C4-2B (cell line): ENCODE measurements around the gene CIDEB.

Experiments
- H3K27ac ChIP-seq: fragments of 450-650 bp; 2 replicates; pipeline ENCODE4 v1.5.1; 2017
- ZFX ChIP-seq: fragments of 450-650 bp; IDR thresholded peaks from 2 replicates; pipeline ENCODE4 v1.6.1; 2017
- TF ChIP-seq, protein P1 (sequence below): fragments of 450-650 bp; conservative IDR thresholded peaks from 2 replicates; pipeline ENCODE4 v1.5.1; 2017; ENCODE audit warnings: mild to moderate bottlenecking

The CIDEB gene

DNA sequence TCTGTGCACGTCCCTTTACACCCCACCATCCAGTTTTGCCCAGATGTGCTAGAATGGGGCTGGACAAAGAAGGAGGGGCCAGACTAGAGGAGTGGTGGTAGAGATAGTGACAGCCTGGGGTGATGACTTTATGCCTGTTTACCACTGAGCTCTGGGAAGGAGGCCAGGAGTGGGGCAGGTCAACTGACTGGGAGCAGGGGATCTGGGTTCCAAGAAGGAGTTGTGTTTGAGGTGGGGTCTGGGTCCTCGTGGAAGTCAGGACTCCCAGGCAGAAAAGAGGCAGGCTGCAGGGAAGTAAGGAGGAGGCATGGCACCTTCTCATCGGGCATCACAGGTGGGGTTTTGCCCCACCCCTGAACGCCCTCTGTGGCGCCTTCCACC lies 2.5 kb upstream of the CIDEB start:
- no peak for TF ChIP-seq ZFX
- TF ChIP-seq, protein P1, sequence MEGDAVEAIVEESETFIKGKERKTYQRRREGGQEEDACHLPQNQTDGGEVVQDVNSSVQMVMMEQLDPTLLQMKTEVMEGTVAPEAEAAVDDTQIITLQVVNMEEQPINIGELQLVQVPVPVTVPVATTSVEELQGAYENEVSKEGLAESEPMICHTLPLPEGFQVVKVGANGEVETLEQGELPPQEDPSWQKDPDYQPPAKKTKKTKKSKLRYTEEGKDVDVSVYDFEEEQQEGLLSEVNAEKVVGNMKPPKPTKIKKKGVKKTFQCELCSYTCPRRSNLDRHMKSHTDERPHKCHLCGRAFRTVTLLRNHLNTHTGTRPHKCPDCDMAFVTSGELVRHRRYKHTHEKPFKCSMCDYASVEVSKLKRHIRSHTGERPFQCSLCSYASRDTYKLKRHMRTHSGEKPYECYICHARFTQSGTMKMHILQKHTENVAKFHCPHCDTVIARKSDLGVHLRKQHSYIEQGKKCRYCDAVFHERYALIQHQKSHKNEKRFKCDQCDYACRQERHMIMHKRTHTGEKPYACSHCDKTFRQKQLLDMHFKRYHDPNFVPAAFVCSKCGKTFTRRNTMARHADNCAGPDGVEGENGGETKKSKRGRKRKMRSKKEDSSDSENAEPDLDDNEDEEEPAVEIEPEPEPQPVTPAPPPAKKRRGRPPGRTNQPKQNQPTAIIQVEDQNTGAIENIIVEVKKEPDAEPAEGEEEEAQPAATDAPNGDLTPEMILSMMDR, result no peak
- H3K27ac ChIP-seq, result peak overlapping the region; percentile 76

DNA sequence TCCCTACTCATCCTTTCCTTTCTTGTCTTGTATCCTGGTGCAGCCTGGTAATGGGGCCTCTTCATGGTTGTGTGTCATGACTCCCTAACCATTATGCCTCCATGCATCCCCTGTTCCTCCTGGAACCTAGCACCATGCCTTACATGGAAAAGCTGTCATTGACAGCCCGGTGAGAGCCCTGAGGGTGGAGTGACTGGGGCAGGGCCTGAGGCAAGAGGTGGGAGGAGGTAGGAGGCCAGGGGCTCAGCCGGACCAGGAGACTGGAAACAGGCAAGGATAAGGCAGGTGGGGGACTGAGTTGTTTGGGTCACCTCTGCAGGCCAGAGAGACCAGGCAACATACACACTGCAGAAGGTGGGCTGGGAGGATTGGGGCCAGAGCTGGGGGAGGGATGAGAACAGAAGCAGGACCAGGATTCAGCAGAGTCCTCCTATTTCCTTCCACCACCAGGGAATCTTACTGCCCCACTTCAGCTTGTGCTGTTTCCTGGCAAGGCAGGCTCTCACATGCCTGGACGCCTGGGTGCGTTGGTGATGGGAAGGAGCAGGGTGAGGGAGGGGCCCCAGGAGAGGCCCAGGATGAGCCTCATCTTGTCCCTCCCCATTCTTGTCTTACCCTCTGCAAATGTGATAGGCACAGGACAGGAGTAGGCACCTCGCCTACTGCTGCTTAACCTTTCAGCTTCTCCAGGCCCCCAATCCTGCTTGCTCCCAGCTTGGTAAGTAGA lies 1.9 kb upstream of the CIDEB start, which contains the start of gene LTB4R2:
Gene LTB4R2, plus strand, starts transcription at position 603 of the 727 bp plus-strand sequence. CDS start 525 bp downstream, outside the sequence.
- H3K27ac ChIP-seq, result peak within 1 kb of the TSS; percentile 76
- TF ChIP-seq, protein P1, result no peak
- no peak for TF ChIP-seq ZFX

DNA sequence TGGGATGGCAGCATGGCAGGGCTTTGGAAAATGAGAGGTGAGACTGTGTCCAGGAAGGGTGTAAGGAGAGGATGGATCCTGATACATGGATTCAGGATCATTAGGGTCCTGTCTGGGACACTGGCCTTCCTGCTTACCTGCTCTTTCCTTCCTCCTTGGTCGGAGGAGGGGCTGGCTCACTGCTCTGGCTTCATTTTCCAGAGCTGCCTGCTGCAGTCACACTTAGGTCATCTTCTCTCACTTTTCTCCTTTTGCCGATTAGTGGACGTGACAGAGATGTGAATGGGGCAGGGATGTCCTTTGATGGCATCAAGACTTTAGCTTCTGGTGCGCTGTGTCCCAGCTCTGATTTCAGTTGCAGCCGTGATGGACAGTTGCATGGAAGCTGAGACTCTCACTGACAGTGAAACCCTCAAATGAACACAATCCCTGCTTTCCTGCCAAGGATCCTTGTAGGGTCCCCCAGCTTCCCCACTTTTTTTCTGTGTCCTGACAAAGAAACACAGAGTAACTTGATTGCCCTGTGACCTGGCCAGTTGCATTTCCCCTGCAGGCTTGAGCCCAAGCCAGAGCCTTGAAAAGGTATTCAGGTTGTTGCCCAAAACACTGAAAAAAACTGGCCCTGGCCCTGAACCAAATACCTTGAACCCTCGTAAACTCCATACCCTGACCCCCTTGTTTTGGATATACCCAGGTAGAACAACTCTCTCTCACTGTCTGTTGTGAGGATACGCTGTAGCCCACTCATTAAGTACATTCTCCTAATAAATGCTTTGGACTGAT lies 756 bp upstream of the CIDEB start:
- no peak for TF ChIP-seq ZFX
- TF ChIP-seq, protein P1, result peak; percentile 78
- no peak overlapping the region for H3K27ac ChIP-seq

DNA sequence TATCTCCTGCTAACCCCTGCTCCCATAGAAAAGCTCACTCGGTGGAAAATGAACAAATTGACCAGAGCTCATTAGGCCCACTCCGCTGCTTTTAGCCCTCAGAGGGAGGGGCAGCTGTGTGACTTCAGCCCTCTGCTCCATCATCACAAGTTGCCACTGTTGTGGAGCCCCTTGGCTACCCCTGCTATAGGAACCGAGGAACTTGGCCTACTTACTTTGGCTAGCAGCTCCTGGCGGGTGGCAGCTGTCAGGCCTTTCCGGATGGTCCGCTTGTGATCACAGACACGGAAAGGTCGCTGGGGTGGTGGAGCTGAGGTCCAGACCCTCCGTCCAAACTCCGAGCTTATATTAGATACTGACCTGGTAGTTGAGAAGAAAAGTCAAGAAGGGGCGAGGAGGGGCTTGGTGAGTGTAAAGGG lies 612 bp downstream of the CIDEB start:
- no peak for TF ChIP-seq ZFX
- TF ChIP-seq, protein P1, result no peak

DNA sequence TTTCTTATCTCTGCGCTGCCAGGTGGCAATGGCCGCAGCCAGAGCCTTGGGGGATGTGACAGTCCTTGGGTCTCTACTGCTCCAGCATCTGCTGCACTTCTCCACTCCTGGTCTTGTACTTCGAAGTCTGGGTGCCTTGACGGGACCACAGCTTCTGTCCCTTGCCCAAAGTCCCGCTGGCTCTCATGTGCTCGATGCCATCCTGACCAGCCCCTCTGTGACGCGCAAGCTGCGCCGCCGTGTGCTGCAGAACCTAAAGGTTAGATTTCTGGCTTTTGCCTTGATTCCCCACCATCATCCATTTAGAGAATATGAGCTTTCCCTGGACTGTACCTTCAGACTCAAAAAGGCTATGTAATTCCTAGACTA lies 3.8 kb downstream of the CIDEB start:
- no peak overlapping the region for H3K27ac ChIP-seq
- TF ChIP-seq, protein P1, result no peak
- no peak for TF ChIP-seq ZFX

More for the DNA sequence above, 612 bp downstream of the CIDEB start:
- H3K27ac ChIP-seq, result no peak overlapping the region

DNA sequence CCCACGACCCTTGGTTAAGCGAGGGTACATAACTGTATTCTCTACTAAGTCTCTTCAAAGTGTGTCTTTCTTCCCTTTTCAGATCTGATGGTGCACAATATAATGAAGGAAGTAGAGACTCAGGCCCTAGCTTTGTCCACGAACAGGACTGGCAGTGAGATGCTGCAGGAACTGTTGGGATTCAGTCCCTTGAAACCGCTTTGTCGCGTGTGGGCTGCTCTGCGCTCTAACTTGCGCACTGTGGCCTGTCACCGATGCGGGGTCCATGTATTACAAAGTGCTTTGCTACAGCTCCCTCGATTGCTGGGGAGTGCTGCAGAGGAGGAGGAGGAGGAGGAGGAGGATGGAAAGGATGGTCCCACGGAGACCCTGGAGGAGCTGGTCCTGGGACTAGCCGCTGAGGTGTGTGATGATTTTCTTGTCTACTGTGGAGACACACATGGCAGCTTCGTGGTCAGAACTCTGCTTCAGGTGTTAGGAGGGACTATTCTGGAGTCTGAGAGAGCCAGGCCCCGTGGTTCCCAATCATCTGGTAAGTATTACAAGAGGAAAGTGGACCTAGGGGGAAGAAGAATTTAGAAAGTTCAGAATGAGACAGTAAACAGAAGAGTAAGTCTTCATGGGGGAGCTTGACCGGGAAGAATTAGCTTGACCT lies 7.3 kb downstream of the CIDEB start:
- peak overlapping the region; percentile 79 for H3K27ac ChIP-seq
- TF ChIP-seq, protein P1, result no peak
- TF ChIP-seq ZFX, result no peak
